NCI-H446 (cell line): ENCODE data around the gene PLBD2.

Experiments
- DNase-seq, 2 experiments: peaks; one replicate each; lab custom pipeline; 2025; lab: John Stamatoyannopoulos, UW

PLBD2 gene

GRCh38 chr12:113370923-113371682 lies 12.7 kb downstream of the PLBD2 start:
- DNase-seq, result no peak

- DNase-seq, result no peak
Measured at GRCh38 chr12:113371808-113372207, 13.4 kb downstream of the PLBD2 start.

GRCh38 chr12:113372371-113372770 lies 14.0 kb downstream of the PLBD2 start:
- no peak for DNase-seq

GRCh38 chr12:113373440-113373839 lies 15.1 kb downstream of the PLBD2 start:
- DNase-seq, result no peak

- no peak for DNase-seq
Measured at GRCh38 chr12:113373969-113374368, 15.6 kb downstream of the PLBD2 start.

GRCh38 chr12:113374823-113375428 lies 16.5 kb downstream of the PLBD2 start:
- DNase-seq, result no peak

GRCh38 chr12:113378291-113378690 lies 19.9 kb downstream of the PLBD2 start:
- no peak for DNase-seq

- DNase-seq, result no peak
Measured at GRCh38 chr12:113381220-113381619, 22.8 kb downstream of the PLBD2 start.

GRCh38 chr12:113382206-113382605 lies 23.8 kb downstream of the PLBD2 start:
- DNase-seq, result no peak

- no peak for DNase-seq
Measured at GRCh38 chr12:113384778-113385177, 26.4 kb downstream of the PLBD2 start.

GRCh38 chr12:113385282-113385882 lies 27.0 kb downstream of the PLBD2 start:
- no peak for DNase-seq

- DNase-seq, result no peak
Measured at GRCh38 chr12:113386866-113387566, 28.6 kb downstream of the PLBD2 start.

- no peak for DNase-seq
Measured at GRCh38 chr12:113387631-113388030, 29.2 kb downstream of the PLBD2 start.

GRCh38 chr12:113388351-113388750 lies 30.0 kb downstream of the PLBD2 start:
- DNase-seq, result no peak

- DNase-seq, result no peak
Measured at GRCh38 chr12:113390064-113391043, 32.0 kb downstream of the PLBD2 start.

GRCh38 chr12:113391145-113391544 lies 32.8 kb downstream of the PLBD2 start:
- DNase-seq, result no peak

GRCh38 chr12:113391650-113392337 lies 33.4 kb downstream of the PLBD2 start:
- no peak for DNase-seq

- no peak for DNase-seq
Measured at GRCh38 chr12:113392520-113392919, 34.1 kb downstream of the PLBD2 start.

GRCh38 chr12:113392988-113393579 lies 34.7 kb downstream of the PLBD2 start:
- no peak for DNase-seq

GRCh38 chr12:113393749-113394148 lies 35.4 kb downstream of the PLBD2 start:
- DNase-seq, result no peak
